Mesendoderm (in vitro differentiated cells): ENCODE measurements around the gene NBEAL2.

ENCODE experiments used
- DNase-seq: peaks from one replicate; pipeline ENCODE4 v3.0.0; 2013
- H2AK5ac ChIP-seq: 2 replicates; pipeline ENCODE4 v1.6.1; 2013; ENCODE audit warnings: low read length, inconsistent platforms
- H2BK120ac ChIP-seq: 2 replicates; pipeline ENCODE4 v1.6.1; 2013; ENCODE audit warnings: low read depth, mild to moderate bottlenecking, low read length, moderate library complexity, mixed read lengths
- H2BK15ac ChIP-seq: replicated peaks from 2 replicates; pipeline ENCODE4 v1.6.1; 2013; ENCODE audit warnings: low read depth, mild to moderate bottlenecking, moderate library complexity
- H2BK5ac ChIP-seq: 2 replicates; pipeline ENCODE4 v1.6.1; 2013; ENCODE audit warnings: low read length, inconsistent platforms
- H3K18ac ChIP-seq: 2 replicates; pipeline ENCODE4 v1.6.1; 2013; ENCODE audit warnings: mild to moderate bottlenecking, low read length, mixed read lengths
- H3K23ac ChIP-seq: one replicate; pipeline ENCODE4 v1.6.1; 2013; ENCODE audit warnings: low read length
- H3K27ac ChIP-seq: 2 replicates; pipeline ENCODE4 v1.5.1; 2013; ENCODE audit warnings: low read depth, mild to moderate bottlenecking, inconsistent platforms, low read length, moderate library complexity
- H3K27me3 ChIP-seq: 2 replicates; pipeline ENCODE4 v1.6.1; 2013; ENCODE audit warnings: low read length, control low read depth, mild to moderate bottlenecking, inconsistent platforms; ENCODE audit not compliant: insufficient read depth, poor library complexity
- H3K36me3 ChIP-seq: 2 replicates; pipeline ENCODE4 v1.6.1; 2013; ENCODE audit warnings: low read length, inconsistent platforms; ENCODE audit not compliant: control insufficient read depth, insufficient read depth
- H3K4ac ChIP-seq: one replicate; pipeline ENCODE4 v1.6.1; 2013; ENCODE audit warnings: low read depth, mild to moderate bottlenecking, low read length, moderate library complexity
- H3K4me1 ChIP-seq: 2 replicates; pipeline ENCODE4 v1.6.1; 2013; ENCODE audit warnings: low read depth, low read length, inconsistent platforms; ENCODE audit not compliant: control insufficient read depth
- H3K4me2 ChIP-seq: 2 replicates; pipeline ENCODE4 v1.6.1; 2013; ENCODE audit warnings: low read length
- H3K4me3 ChIP-seq: 2 replicates; pipeline ENCODE4 v1.5.1; 2013; ENCODE audit warnings: mild to moderate bottlenecking, low read length
- H3K56ac ChIP-seq: one replicate; pipeline ENCODE4 v1.6.1; 2013; ENCODE audit warnings: low read length
- H3K79me1 ChIP-seq: 2 replicates; pipeline ENCODE4 v1.6.1; 2013; ENCODE audit warnings: low read length, inconsistent platforms
- H3K79me2 ChIP-seq: 2 replicates; pipeline ENCODE4 v1.6.1; 2013; ENCODE audit warnings: mild to moderate bottlenecking, low read length; ENCODE audit not compliant: control insufficient read depth, insufficient read depth
- H3K9ac ChIP-seq: 2 replicates; pipeline ENCODE4 v1.6.1; 2013; ENCODE audit warnings: low read length, inconsistent platforms
- H4K5ac ChIP-seq: one replicate; pipeline ENCODE4 v1.6.1; 2013; ENCODE audit warnings: low read length
- H4K8ac ChIP-seq: one replicate; pipeline ENCODE4 v1.6.1; 2013; ENCODE audit warnings: low read depth, mild to moderate bottlenecking, control low read depth, low read length, moderate library complexity
- WGBS: extraction: QIAGEN DNeasy Blood & Tissue Kit; methylation state at CpG from one replicate; pipeline ENCODE4 v1.1.7; 2013; ENCODE audit warnings: low lambda C conversion rate, missing lambda C conversion rate; ENCODE audit not compliant: insufficient coverage; ENCODE audit errors: extremely low coverage; 5-methylcytosine and 5-hydroxymethylcytosine counted together

The NBEAL2 gene

DNA sequence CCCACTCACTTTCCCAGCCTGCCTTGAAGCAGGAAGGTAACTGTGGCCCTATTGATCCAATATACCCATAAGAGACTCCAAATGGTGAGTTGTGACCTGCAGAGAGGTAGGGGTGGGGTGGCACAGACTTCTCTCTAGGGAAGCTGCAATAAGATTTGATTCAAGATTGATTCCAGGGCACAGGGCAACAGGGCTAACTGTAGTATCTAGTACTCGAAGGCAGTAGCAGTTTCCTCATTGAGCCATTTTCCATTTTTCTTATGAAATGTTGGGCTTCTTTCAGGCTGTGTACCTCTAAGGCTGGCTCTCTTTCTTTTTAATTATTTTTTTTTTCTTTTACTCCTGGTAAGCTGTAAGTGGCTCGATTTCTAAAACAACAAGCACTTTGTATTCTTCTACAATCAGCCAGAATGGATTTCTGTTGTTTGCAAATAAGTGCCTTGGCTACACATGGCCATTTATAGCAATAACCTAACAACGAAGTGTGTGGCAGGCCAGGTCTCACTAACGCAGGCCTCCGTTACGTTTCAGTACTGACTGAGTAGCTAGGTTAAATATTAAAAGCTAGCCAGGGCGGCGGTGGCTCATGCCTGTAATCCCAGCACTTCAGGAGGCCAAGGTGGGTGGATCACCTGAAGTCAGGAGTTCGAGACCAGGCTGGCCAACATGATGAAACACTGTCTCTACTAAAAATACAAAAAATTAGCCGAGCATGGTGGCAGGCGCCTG is 22.2 kb upstream of the NBEAL2 start:
- H2AK5ac ChIP-seq: no peak overlapping the region
- H2BK120ac ChIP-seq: no peak overlapping the region
- WGBS: no CpG with 5 or more reads among the region's 11 CpGs
- H2BK15ac ChIP-seq: no peak overlapping the region
- peaks cover 3% of the 10 kb centered on the region for H3K36me3 ChIP-seq
- H4K8ac ChIP-seq: no peak overlapping the region
- no peak overlapping the region for H3K4ac ChIP-seq
- H3K4me3 ChIP-seq: no peak overlapping the region
- no peak overlapping the region for H3K18ac ChIP-seq
- H3K4me1 ChIP-seq: peaks cover 15% of the 10 kb centered on the region
- no peak overlapping the region for H2BK5ac ChIP-seq
- no peak for DNase-seq
- no peak overlapping the region for H4K5ac ChIP-seq
- no peak overlapping the region for H3K56ac ChIP-seq
- no peak overlapping the region for H3K9ac ChIP-seq
- peaks cover 59% of the 10 kb centered on the region for H3K79me1 ChIP-seq
- peaks cover 88% of the 10 kb centered on the region for H3K79me2 ChIP-seq
- H3K23ac ChIP-seq: no peak overlapping the region
- H3K4me2 ChIP-seq: no peak overlapping the region
- no peaks in the 10 kb centered on the region for H3K27me3 ChIP-seq
- H3K27ac ChIP-seq: no peak overlapping the region

DNA sequence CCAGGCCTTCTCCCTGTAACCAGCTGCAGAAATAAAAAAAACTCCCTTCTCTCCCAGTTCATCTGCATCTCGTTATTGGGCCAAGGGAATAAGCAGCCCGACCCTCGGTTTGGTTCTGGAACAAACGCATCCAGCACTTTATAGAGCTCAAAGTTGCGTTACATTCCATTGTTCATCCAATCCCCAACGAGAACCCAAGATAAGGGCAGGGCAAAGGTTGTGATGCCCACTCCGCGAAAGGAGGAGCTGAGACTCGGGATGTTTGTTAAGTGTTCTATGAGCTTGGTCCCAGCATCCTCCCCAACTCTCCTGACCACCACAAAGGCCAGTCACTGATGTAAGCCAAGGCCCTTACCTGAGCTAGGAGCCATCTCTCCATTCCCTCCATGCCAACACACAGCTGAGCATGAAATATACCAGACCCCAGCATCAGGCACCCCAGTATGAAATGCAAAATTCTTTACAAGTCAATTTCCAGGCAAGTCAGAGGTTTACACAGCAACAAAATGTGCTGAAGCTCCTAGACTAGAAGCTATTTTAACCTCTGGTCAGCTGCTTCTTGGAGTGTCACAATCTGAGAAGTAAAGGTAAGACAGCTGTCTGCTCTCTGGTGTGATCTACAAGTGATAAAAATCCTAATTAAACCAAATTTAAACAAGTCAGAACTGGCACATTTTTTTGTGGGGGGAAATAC is 20.9 kb upstream of the NBEAL2 start:
- no peak overlapping the region for H3K56ac ChIP-seq
- H3K9ac ChIP-seq: no peak overlapping the region
- no peak overlapping the region for H2BK15ac ChIP-seq
- no peak overlapping the region for H3K4ac ChIP-seq
- H3K4me1 ChIP-seq: peaks cover 15% of the 10 kb centered on the region
- no peak overlapping the region for H4K5ac ChIP-seq
- no peak overlapping the region for H3K4me2 ChIP-seq
- H3K27ac ChIP-seq: no peak overlapping the region
- no CpG with 5 or more reads among the region's 9 CpGs for WGBS
- no peak overlapping the region for H4K8ac ChIP-seq
- H3K79me1 ChIP-seq: peaks cover 52% of the 10 kb centered on the region
- H3K23ac ChIP-seq: no peak overlapping the region
- H3K36me3 ChIP-seq: peaks cover 4% of the 10 kb centered on the region
- H3K4me3 ChIP-seq: no peak overlapping the region
- peaks cover 83% of the 10 kb centered on the region for H3K79me2 ChIP-seq
- H2BK5ac ChIP-seq: no peak overlapping the region
- no peak overlapping the region for H2AK5ac ChIP-seq
- no peak for DNase-seq
- no peak overlapping the region for H2BK120ac ChIP-seq
- H3K18ac ChIP-seq: no peak overlapping the region
- no peaks in the 10 kb centered on the region for H3K27me3 ChIP-seq

DNA sequence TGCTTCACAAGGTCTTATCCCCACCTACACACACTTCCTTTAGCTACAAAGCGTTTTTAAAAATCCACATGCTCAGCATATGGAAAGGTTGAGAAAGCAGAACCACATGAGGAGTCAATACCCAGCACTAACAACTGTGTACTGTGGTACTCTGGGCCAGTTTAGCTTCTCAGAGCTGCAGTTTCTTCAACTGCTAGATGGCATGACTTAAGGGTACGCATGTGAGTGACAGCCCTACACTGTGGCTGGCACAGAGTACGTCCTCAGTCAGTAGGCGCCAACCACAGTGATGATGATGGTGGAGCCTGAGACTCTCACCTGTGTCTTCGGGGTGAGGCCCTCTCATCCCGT is 20.3 kb upstream of the NBEAL2 start:
- Histone ChIP-seq H3K27ac (no peak overlapping the region), H4K8ac (no peak overlapping the region), H2BK5ac (no peak overlapping the region), H3K4ac (no peak overlapping the region), H3K56ac (no peak overlapping the region), H3K27me3 (no peaks in the 10 kb centered on the region), H3K4me2 (no peak overlapping the region), H4K5ac (no peak overlapping the region), H3K23ac (no peak overlapping the region), H3K18ac (no peak overlapping the region), H2BK15ac (no peak overlapping the region), H2AK5ac (no peak overlapping the region), H3K79me2 (peaks cover 78% of the 10 kb centered on the region), H3K4me3 (no peak overlapping the region), H3K79me1 (peaks cover 48% of the 10 kb centered on the region), H3K4me1 (peaks cover 15% of the 10 kb centered on the region), H2BK120ac (no peak overlapping the region), H3K9ac (no peak overlapping the region), H3K36me3 (peaks cover 4% of the 10 kb centered on the region)
- no peak for DNase-seq
- no CpG with 5 or more reads among the region's 6 CpGs for WGBS

DNA sequence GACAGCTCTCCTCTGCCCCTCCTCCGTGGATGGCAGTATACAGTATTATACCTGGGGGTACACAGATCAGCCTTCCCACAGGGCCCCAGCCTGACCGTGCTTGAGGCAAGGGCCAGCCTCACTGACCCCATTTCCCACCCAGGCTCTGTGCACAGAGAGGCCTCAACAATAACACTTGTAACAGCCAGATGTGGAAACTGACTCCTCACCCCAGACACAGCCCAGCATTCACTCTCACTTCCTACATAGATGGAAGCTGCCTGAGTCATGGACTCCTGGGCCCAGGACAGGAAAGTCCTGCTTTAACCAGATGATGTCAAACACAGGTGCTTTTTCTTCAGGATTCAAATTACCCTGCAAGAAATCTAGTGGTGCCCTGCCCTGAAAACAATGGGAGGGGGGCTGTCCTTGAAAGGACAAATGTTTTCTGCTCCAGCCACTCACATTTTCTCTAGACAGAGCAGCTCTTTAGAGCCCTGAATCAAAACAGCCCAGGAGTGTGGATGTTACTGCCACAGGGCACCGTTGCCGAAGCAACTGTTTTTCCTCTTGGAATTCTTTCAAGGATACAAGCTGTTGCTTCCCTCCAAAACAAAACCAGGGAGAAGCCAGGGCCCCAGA is 19.3 kb upstream of the NBEAL2 start:
- no peak overlapping the region for H3K4ac ChIP-seq
- no peak overlapping the region for H2BK120ac ChIP-seq
- H3K23ac ChIP-seq: no peak overlapping the region
- no peak overlapping the region for H3K18ac ChIP-seq
- no peak overlapping the region for H2BK15ac ChIP-seq
- peak; percentile 56 for DNase-seq
- H3K4me1 ChIP-seq: peaks cover 15% of the 10 kb centered on the region
- no peak overlapping the region for H3K56ac ChIP-seq
- H3K79me2 ChIP-seq: peaks cover 71% of the 10 kb centered on the region
- no CpG with 5 or more reads among the region's 4 CpGs for WGBS
- no peak overlapping the region for H3K27ac ChIP-seq
- no peak overlapping the region for H4K8ac ChIP-seq
- no peak overlapping the region for H3K4me2 ChIP-seq
- no peak overlapping the region for H2BK5ac ChIP-seq
- no peaks in the 10 kb centered on the region for H3K27me3 ChIP-seq
- peaks cover 44% of the 10 kb centered on the region for H3K79me1 ChIP-seq
- no peak overlapping the region for H2AK5ac ChIP-seq
- H3K4me3 ChIP-seq: no peak overlapping the region
- peaks cover 4% of the 10 kb centered on the region for H3K36me3 ChIP-seq
- no peak overlapping the region for H3K9ac ChIP-seq
- H4K5ac ChIP-seq: no peak overlapping the region

DNA sequence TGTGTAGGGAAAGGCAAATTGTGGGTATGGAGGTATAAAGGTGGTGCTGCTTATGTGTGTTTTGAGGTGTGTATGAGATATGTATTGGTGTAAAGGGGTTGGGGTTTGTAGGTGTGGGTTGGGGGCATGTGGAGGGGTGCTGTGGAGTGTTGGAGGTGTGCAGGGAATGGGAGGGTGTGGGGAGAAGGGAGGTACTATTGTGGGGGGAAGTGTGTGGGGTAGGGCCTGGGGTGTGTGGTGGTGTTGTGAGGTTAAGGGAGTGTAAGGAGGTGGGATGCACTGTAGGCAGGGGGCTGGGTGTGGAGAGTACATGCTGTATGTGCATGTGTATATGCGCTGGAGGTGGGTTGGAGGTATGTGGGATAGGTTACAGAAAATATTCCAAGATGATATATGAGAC is 18.6 kb upstream of the NBEAL2 start:
- H3K4me2 ChIP-seq: no peak overlapping the region
- no peak overlapping the region for H3K23ac ChIP-seq
- H2BK5ac ChIP-seq: no peak overlapping the region
- peaks cover 71% of the 10 kb centered on the region for H3K79me2 ChIP-seq
- H3K4ac ChIP-seq: no peak overlapping the region
- WGBS: no CpG with 5 or more reads among the region's 1 CpG
- no peak overlapping the region for H3K9ac ChIP-seq
- H3K56ac ChIP-seq: no peak overlapping the region
- no peak overlapping the region for H3K18ac ChIP-seq
- peaks cover 6% of the 10 kb centered on the region for H3K36me3 ChIP-seq
- no peak overlapping the region for H4K5ac ChIP-seq
- H2BK15ac ChIP-seq: no peak overlapping the region
- no peak overlapping the region for H2BK120ac ChIP-seq
- no peak overlapping the region for H3K4me3 ChIP-seq
- peaks cover 45% of the 10 kb centered on the region for H3K79me1 ChIP-seq
- no peak overlapping the region for H3K27ac ChIP-seq
- peaks cover 15% of the 10 kb centered on the region for H3K4me1 ChIP-seq
- H3K27me3 ChIP-seq: no peaks in the 10 kb centered on the region
- H4K8ac ChIP-seq: no peak overlapping the region
- no peak overlapping the region for H2AK5ac ChIP-seq
- no peak for DNase-seq
